ENCODE measurements around the gene MAST4.

MAST4 gene

DNA sequence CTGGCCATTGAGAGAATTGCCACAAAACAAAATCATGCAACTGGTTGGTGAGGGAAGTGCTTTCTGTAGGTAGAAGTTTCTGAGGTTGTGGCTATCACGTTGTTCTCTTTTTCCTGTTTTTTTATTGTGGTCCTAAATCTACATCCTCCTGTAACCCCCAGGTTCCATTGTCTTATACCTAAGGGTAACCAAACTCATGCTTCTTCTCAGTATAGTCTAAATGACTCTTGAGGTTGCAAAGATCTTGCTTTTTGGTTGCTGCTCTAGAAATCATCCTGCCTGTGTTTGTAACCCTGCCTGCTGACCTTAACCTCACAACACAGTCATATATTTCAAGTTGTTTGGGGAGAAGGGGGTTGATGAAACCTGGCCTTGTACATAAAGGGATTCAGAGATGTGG is 327.3 kb downstream of the MAST4 start:
- Histone ChIP-seq H3K9me3 (ENCODE audit: low read depth, low read length) (no peaks in the 10 kb centered on the region), H3K27ac (no peak overlapping the region), H3K36me3 (ENCODE audit: insufficient read depth, low read length) (no peaks in the 10 kb centered on the region), H3K9ac (ENCODE audit: insufficient read length) (no peak overlapping the region), H3K4me3 (no peak overlapping the region)
- DNase-seq (ENCODE audit: low read depth, low spot score): no peak
- no peak for TF ChIP-seq FOXP2 (optimal IDR thresholded peaks at IDR 0.05; ENCODE audit: control extremely low read depth, extremely low read length, insufficient read depth)
- TF ChIP-seq POLR2AphosphoS5 (IDR thresholded peaks at IDR 0.05; ENCODE audit: borderline replicate concordance, low read depth, low read length): no peak
- TF ChIP-seq EZH2 (IDR thresholded peaks at IDR 0.05): no peak

DNA sequence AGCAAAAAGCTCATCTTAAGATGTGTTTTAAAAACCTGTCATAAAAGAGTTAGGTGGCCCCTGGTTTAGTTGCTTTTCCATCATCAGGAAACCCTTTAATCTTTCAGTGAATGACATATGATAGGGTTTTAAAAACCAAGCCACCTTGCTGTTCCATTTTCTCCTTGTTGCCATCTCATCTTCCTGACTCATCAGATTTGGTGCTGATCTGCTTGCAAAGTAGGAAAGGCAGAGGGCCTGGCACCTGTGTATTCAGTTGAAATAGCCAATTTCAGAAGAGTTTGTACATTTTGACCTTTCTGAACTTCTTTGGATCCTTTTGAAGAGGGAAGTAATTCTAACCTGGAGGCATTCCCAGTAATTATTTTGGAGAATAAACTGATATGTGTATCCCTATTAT is 327.7 kb downstream of the MAST4 start:
- no peak overlapping the region for H3K9ac ChIP-seq (ENCODE audit: insufficient read length)
- no peaks in the 10 kb centered on the region for H3K9me3 ChIP-seq (ENCODE audit: low read depth, low read length)
- no peak overlapping the region for H3K27ac ChIP-seq
- no peak overlapping the region for H3K4me3 ChIP-seq
- DNase-seq (ENCODE audit: low read depth, low spot score): no peak
- no peaks in the 10 kb centered on the region for H3K36me3 ChIP-seq (ENCODE audit: insufficient read depth, low read length)
- TF ChIP-seq FOXP2 (optimal IDR thresholded peaks at IDR 0.05; ENCODE audit: control extremely low read depth, extremely low read length, insufficient read depth): no peak
- TF ChIP-seq POLR2AphosphoS5 (IDR thresholded peaks at IDR 0.05; ENCODE audit: borderline replicate concordance, low read depth, low read length): no peak
- TF ChIP-seq EZH2 (IDR thresholded peaks at IDR 0.05): no peak

DNA sequence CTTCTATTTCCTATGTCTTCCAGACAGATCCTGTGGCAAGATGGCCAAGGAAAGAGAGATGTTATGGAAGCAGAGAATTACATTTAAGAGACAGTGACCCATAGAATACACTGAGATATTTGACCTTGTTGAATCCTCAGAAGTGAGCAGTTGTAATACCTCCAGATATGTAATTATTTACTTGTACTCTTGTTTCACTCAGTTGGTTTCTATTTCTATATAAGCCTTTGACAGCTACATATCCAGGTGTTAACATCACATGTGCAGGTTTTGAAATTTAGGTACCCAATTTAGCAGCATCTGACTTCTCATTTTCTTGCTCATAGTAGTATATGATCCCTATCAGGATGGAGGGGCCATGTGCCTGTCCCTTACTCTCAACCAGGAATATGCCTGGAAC is 330.9 kb downstream of the MAST4 start:
- H3K9ac ChIP-seq (ENCODE audit: insufficient read length): no peak overlapping the region

DNA sequence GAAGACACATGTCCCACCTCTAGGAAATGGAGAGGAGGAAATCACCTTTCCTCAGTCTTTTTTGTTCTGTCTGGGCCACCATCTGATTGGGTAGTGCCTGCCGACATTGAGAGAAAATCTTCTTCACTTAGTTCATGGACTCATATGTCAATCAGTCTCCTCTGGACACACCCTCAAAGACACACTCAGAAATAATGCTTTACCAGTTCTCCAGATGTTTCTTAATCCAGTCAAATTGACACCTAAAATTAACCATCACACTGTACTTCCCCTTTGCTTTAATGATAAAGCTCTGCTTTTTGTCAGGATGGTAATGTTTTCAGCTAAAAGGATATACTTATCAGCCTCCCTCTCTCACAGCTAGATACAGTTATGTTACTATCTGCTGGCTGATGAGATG is 333.1 kb downstream of the MAST4 start:
- Histone ChIP-seq H3K36me3 (ENCODE audit: insufficient read depth, low read length) (no peaks in the 10 kb centered on the region), H3K9ac (ENCODE audit: insufficient read length) (no peak overlapping the region), H3K9me3 (ENCODE audit: low read depth, low read length) (no peaks in the 10 kb centered on the region), H3K27ac (no peak overlapping the region), H3K4me3 (no peak overlapping the region)
- DNase-seq (ENCODE audit: low read depth, low spot score): no peak
- TF ChIP-seq EZH2 (IDR thresholded peaks at IDR 0.05) (no peak), FOXP2 (optimal IDR thresholded peaks at IDR 0.05; ENCODE audit: control extremely low read depth, extremely low read length, insufficient read depth) (no peak), POLR2AphosphoS5 (IDR thresholded peaks at IDR 0.05; ENCODE audit: borderline replicate concordance, low read depth, low read length) (no peak)

More for the DNA sequence above, 330.9 kb downstream of the MAST4 start:
- TF ChIP-seq FOXP2 (optimal IDR thresholded peaks at IDR 0.05; ENCODE audit: control extremely low read depth, extremely low read length, insufficient read depth) (no peak), EZH2 (IDR thresholded peaks at IDR 0.05) (no peak), POLR2AphosphoS5 (IDR thresholded peaks at IDR 0.05; ENCODE audit: borderline replicate concordance, low read depth, low read length) (no peak)
- Histone ChIP-seq H3K9me3 (ENCODE audit: low read depth, low read length) (no peaks in the 10 kb centered on the region), H3K36me3 (ENCODE audit: insufficient read depth, low read length) (no peaks in the 10 kb centered on the region), H3K27ac (no peak overlapping the region), H3K4me3 (no peak overlapping the region)
- no peak for DNase-seq (ENCODE audit: low read depth, low spot score)

DNA sequence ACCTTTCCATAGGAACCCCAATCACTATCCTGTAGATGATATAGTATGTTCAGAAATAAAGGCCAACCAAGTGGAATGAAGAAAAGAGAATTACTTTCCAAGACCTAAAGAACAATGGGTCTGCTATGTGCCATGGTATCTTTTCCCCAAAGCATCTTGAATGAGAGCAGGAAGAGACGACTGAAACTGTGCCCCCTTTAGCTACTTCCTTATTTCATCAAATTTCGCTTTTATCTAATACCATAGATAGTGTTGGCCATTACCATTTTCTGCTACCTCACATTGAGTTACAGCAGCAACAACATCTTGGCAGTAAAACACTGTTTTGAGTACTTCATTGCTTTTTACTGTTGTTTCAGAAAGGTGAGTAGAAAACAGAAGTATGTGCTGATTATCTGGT is 333.8 kb downstream of the MAST4 start:
- TF ChIP-seq POLR2AphosphoS5 (IDR thresholded peaks at IDR 0.05; ENCODE audit: borderline replicate concordance, low read depth, low read length) (no peak), FOXP2 (optimal IDR thresholded peaks at IDR 0.05; ENCODE audit: control extremely low read depth, extremely low read length, insufficient read depth) (no peak), EZH2 (IDR thresholded peaks at IDR 0.05) (no peak)
- H3K9ac ChIP-seq (ENCODE audit: insufficient read length): no peak overlapping the region
- no peak for DNase-seq (ENCODE audit: low read depth, low spot score)
- H3K4me3 ChIP-seq: no peak overlapping the region
- no peaks in the 10 kb centered on the region for H3K9me3 ChIP-seq (ENCODE audit: low read depth, low read length)
- H3K36me3 ChIP-seq (ENCODE audit: insufficient read depth, low read length): no peaks in the 10 kb centered on the region
- no peak overlapping the region for H3K27ac ChIP-seq

DNA sequence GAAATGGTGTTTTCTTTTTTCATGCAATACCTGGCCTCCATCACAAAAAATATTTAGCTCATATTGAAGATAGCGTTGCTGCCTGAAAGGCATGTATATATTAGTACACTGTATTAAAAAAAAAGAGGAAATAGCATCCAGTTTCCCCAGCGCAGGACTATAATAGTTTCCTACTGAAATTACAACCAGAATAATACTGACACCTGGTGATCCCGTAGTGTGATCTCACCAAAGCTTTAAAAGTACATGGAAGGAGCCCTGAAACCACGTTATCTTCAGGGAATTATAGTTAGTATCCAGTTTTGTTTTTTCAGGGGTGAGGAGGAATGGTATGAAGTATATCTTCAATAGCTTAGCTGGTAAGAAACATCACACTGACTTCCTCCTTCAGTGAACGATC is 335.5 kb downstream of the MAST4 start:
- Histone ChIP-seq H3K9me3 (ENCODE audit: low read depth, low read length) (no peaks in the 10 kb centered on the region), H3K36me3 (ENCODE audit: insufficient read depth, low read length) (no peaks in the 10 kb centered on the region), H3K9ac (ENCODE audit: insufficient read length) (no peak overlapping the region), H3K27ac (peak overlapping the region; percentile 71; the same call in 1 of the 2 replicates), H3K4me3 (no peak overlapping the region)
- DNase-seq (ENCODE audit: low read depth, low spot score): no peak
- TF ChIP-seq FOXP2 (optimal IDR thresholded peaks at IDR 0.05; ENCODE audit: control extremely low read depth, extremely low read length, insufficient read depth) (no peak), EZH2 (IDR thresholded peaks at IDR 0.05) (no peak), POLR2AphosphoS5 (IDR thresholded peaks at IDR 0.05; ENCODE audit: borderline replicate concordance, low read depth, low read length) (no peak)

DNA sequence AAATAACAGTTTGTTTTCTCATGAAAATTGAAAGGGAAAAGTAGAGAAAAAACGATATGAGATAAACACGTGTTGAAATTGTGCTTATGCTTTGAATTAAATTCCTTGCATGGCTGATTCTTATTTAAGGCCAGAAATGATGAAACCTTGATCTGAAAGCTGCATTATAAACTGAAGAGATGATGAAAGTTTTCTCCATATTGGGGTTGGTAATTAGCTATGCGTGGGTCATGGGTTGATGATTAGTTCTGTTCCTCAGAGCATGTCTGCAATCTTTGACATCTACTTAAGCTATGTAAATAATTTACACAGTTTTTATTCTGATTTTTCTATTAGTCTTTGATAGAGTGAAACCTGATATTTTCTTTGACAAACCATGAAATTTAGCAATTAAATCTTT is 336.3 kb downstream of the MAST4 start:
- TF ChIP-seq FOXP2 (optimal IDR thresholded peaks at IDR 0.05; ENCODE audit: control extremely low read depth, extremely low read length, insufficient read depth) (no peak), POLR2AphosphoS5 (IDR thresholded peaks at IDR 0.05; ENCODE audit: borderline replicate concordance, low read depth, low read length) (no peak), EZH2 (IDR thresholded peaks at IDR 0.05) (no peak)
- peak overlapping the region; percentile 37 for H3K9ac ChIP-seq (ENCODE audit: insufficient read length)
- H3K9me3 ChIP-seq (ENCODE audit: low read depth, low read length): no peaks in the 10 kb centered on the region
- H3K4me3 ChIP-seq: 0 out of 2 replicates have a peak overlapping the region, but pooled peaks have one; percentile 13
- peak; percentile 18 for DNase-seq (ENCODE audit: low read depth, low spot score)
- H3K36me3 ChIP-seq (ENCODE audit: insufficient read depth, low read length): no peaks in the 10 kb centered on the region
- peak overlapping the region; percentile 71; the same call in 1 of the 2 replicates for H3K27ac ChIP-seq

DNA sequence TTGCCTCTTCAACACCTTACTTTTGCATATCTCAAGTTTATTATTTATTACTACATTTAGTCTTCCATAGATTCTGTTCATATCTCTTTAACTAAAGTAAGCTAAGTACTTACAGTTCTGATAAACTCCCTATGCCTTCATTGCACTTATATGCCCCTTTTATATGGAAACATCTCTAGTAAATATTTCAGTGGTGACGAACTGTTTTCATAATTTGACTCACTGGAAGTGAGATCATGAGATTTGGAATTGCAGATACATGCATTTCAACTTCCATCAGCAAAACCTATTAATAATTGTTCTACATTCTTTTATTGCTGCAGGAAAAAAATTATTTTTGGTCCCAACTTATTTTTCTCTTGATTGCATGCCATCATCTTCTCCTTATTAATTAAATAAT is 336.9 kb downstream of the MAST4 start:
- H3K9ac ChIP-seq (ENCODE audit: insufficient read length): no peak overlapping the region
- H3K36me3 ChIP-seq (ENCODE audit: insufficient read depth, low read length): no peaks in the 10 kb centered on the region
- no peak overlapping the region for H3K4me3 ChIP-seq
- no peaks in the 10 kb centered on the region for H3K9me3 ChIP-seq (ENCODE audit: low read depth, low read length)
- TF ChIP-seq FOXP2 (optimal IDR thresholded peaks at IDR 0.05; ENCODE audit: control extremely low read depth, extremely low read length, insufficient read depth) (no peak), POLR2AphosphoS5 (IDR thresholded peaks at IDR 0.05; ENCODE audit: borderline replicate concordance, low read depth, low read length) (no peak), EZH2 (IDR thresholded peaks at IDR 0.05) (no peak)
- H3K27ac ChIP-seq: peak overlapping the region; percentile 71; the same call in 1 of the 2 replicates
- no peak for DNase-seq (ENCODE audit: low read depth, low spot score)

DNA sequence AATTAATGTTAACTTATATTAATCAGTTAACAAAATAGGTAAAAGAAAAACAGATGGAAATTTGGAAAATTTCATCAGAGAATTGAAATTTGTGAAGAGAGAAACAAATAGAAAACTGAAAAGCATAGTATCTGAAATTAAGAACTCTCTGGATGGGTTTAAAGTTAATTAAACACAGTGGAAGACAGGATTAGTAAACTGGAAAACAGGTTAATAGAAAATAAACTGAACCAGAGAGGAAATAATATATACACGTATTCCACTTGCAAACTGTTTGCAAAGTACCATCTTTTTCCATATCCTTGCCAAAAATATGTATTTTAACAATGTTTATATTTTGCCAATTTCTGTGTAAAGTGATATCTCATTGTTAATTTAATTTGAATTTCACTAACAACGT is 342.9 kb downstream of the MAST4 start:
- DNase-seq (ENCODE audit: low read depth, low spot score): no peak
- no peak overlapping the region for H3K27ac ChIP-seq
- no peak overlapping the region for H3K9ac ChIP-seq (ENCODE audit: insufficient read length)
- H3K36me3 ChIP-seq (ENCODE audit: insufficient read depth, low read length): no peaks in the 10 kb centered on the region
- H3K9me3 ChIP-seq (ENCODE audit: low read depth, low read length): no peaks in the 10 kb centered on the region
- no peak for TF ChIP-seq FOXP2 (optimal IDR thresholded peaks at IDR 0.05; ENCODE audit: control extremely low read depth, extremely low read length, insufficient read depth)
- TF ChIP-seq EZH2 (IDR thresholded peaks at IDR 0.05): no peak
- TF ChIP-seq POLR2AphosphoS5 (IDR thresholded peaks at IDR 0.05; ENCODE audit: borderline replicate concordance, low read depth, low read length): no peak
- no peak overlapping the region for H3K4me3 ChIP-seq

Data from SK-N-MC (cell line).